IMR-90 (cell line): ENCODE measurements around the gene C11orf97. TPM values are rescaled to one million over a fixed set of nuclear protein-coding genes. Genes with fewer than 3 reads are reported as not detected.

ENCODE experiments used
- ATAC-seq: fragments of 200-7000 bp; cut with Tn5 transposase; 2 replicates; pipeline ENCODE4 v1.9.1; 2020; ENCODE audit warnings: low read depth, mild to moderate bottlenecking, moderate library complexity
- BruUV-seq: library from RNA; stranded (reverse); fragments of 400-500 nt; replicated peaks from 2 replicates; lab custom pipeline; 2021; lab: Mats Ljungman, UMichigan
- CTCF ChIA-PET: fragments of 300-600 bp; formaldehyde crosslinking; extraction: SDS; loops from one replicate; lab custom pipeline; 2021; ENCODE audit warnings: antibody characterized with exemption; lab: Yijun Ruan, JAX
- POLR2A ChIA-PET: fragments of 300-600 bp; sonication (Branson Sonifier 250); formaldehyde crosslinking; loops from one replicate; lab custom pipeline; 2022; ENCODE audit warnings: antibody characterized with exemption; ENCODE audit not compliant: unreplicated experiment; lab: Charles Lee
- DNase-seq: peaks from one replicate; pipeline ENCODE4 v3.0.0; 2013
- H2AFZ ChIP-seq: replicated peaks from 2 replicates; pipeline ENCODE3; 2013; ENCODE audit warnings: low read length, mild to moderate bottlenecking; ENCODE audit not compliant: poor library complexity
- H2AK5ac ChIP-seq: 2 replicates; pipeline ENCODE4 v1.6.1; 2013; ENCODE audit warnings: low read depth, low read length, inconsistent platforms
- H2AK9ac ChIP-seq: replicated peaks from 2 replicates; pipeline ENCODE3; 2013; ENCODE audit warnings: mild to moderate bottlenecking, low read depth, low read length, moderate library complexity; ENCODE audit not compliant: poor library complexity
- H2BK120ac ChIP-seq: 2 replicates; pipeline ENCODE4 v1.6.1; 2013; ENCODE audit warnings: low read depth, low read length, inconsistent platforms
- H2BK15ac ChIP-seq: 3 replicates; pipeline ENCODE4 v1.6.1; 2013; ENCODE audit warnings: low read depth, low read length, inconsistent platforms
- H2BK20ac ChIP-seq: 2 replicates; pipeline ENCODE4 v1.6.1; 2013; ENCODE audit warnings: low read depth, mild to moderate bottlenecking, inconsistent platforms, low read length, moderate library complexity
- H2BK5ac ChIP-seq: 2 replicates; pipeline ENCODE4 v1.6.1; 2013; ENCODE audit warnings: mild to moderate bottlenecking, low read depth, low read length, inconsistent platforms; ENCODE audit not compliant: poor library complexity, severe bottlenecking
- H3K14ac ChIP-seq: replicated peaks from 2 replicates; pipeline ENCODE4 v1.6.1; 2013; ENCODE audit warnings: low read depth, low read length, inconsistent platforms
- H3K18ac ChIP-seq: 2 replicates; pipeline ENCODE4 v1.6.1; 2013; ENCODE audit warnings: low read depth, low read length, control low read depth
- H3K23ac ChIP-seq: 2 replicates; pipeline ENCODE4 v1.6.1; 2013; ENCODE audit warnings: low read depth, low read length, inconsistent platforms
- H3K27ac ChIP-seq: 2 replicates; pipeline ENCODE4 v1.5.1; 2013; ENCODE audit warnings: mild to moderate bottlenecking, control low read depth, low read length; ENCODE audit not compliant: insufficient read depth
- H3K27me3 ChIP-seq: 2 replicates; pipeline ENCODE4 v1.6.1; 2013; ENCODE audit warnings: low read length; ENCODE audit not compliant: control insufficient read depth, insufficient read depth
- H3K36me3 ChIP-seq: 2 replicates; pipeline ENCODE4 v1.6.1; 2013; ENCODE audit warnings: low read length, mixed read lengths; ENCODE audit not compliant: control insufficient read depth, insufficient read depth
- H3K4ac ChIP-seq: 2 replicates; pipeline ENCODE4 v1.6.1; 2013; ENCODE audit warnings: low read depth, low read length, inconsistent platforms
- H3K4me1 ChIP-seq: 2 replicates; pipeline ENCODE4 v1.6.1; 2013; ENCODE audit warnings: low read length, mixed read lengths; ENCODE audit not compliant: control insufficient read depth, insufficient read depth
- H3K4me2 ChIP-seq: 2 replicates; pipeline ENCODE4 v1.6.1; 2013; ENCODE audit warnings: low read depth, mild to moderate bottlenecking, control low read depth, low read length, moderate library complexity
- H3K4me3 ChIP-seq: 2 replicates; pipeline ENCODE4 v1.5.1; 2013; ENCODE audit warnings: low read depth, mild to moderate bottlenecking, control low read depth, low read length, moderate library complexity; ENCODE audit not compliant: insufficient read depth
- H3K56ac ChIP-seq: 2 replicates; pipeline ENCODE4 v1.6.1; 2013; ENCODE audit warnings: low read length, inconsistent platforms; ENCODE audit not compliant: insufficient read depth; ENCODE audit errors: extremely low read depth
- H3K79me1 ChIP-seq, 2 experiments: 2 replicates each; pipeline ENCODE4 v1.6.1; 2013; ENCODE audit warnings: low read length in 2 of 2, inconsistent platforms in 1 of 2, low read depth in 1 of 2
- H3K9ac ChIP-seq: 2 replicates; pipeline ENCODE4 v1.6.1; 2013; ENCODE audit warnings: low read depth, low read length, control low read depth
- H3K9me1 ChIP-seq: 2 replicates; pipeline ENCODE4 v1.6.1; 2013; ENCODE audit warnings: low read length, inconsistent platforms; ENCODE audit not compliant: insufficient read depth
- H3K9me3 ChIP-seq: 2 replicates; pipeline ENCODE4 v1.6.1; 2013; ENCODE audit warnings: low read length; ENCODE audit not compliant: control insufficient read depth, insufficient read depth
- H4K20me1 ChIP-seq: 2 replicates; pipeline ENCODE4 v1.6.1; 2013; ENCODE audit warnings: low read length, inconsistent platforms; ENCODE audit not compliant: insufficient read depth
- H4K5ac ChIP-seq: 2 replicates; pipeline ENCODE4 v1.6.1; 2013; ENCODE audit warnings: mild to moderate bottlenecking, low read depth, low read length, control low read depth
- H4K8ac ChIP-seq, 2 experiments: 2 replicates each; pipeline ENCODE4 v1.6.1; 2013; ENCODE audit warnings: low read depth in 2 of 2, low read length in 2 of 2, control low read depth in 1 of 2, inconsistent platforms in 1 of 2
- H4K91ac ChIP-seq: 2 replicates; pipeline ENCODE4 v1.6.1; 2013; ENCODE audit warnings: low read depth, low read length, inconsistent platforms; ENCODE audit not compliant: insufficient read depth
- BHLHE40 ChIP-seq: fragments of 150-350 bp; IDR thresholded peaks from 2 replicates; pipeline ENCODE4 v1.6.1; 2016; ENCODE audit warnings: mild to moderate bottlenecking, low read depth, low read length
- CEBPB ChIP-seq: IDR thresholded peaks from 2 replicates; pipeline ENCODE4 v1.6.1; 2012; ENCODE audit warnings: low read depth, low read length, improper control_type of control experiment
- CHD1 ChIP-seq: IDR thresholded peaks from 2 replicates; pipeline ENCODE4 v1.6.1; 2012; ENCODE audit warnings: low read depth, low read length, improper control_type of control experiment
- ELK1 ChIP-seq: fragments of 150-350 bp; IDR thresholded peaks from 2 replicates; pipeline ENCODE4 v1.6.1; 2016; ENCODE audit warnings: low read depth, mild to moderate bottlenecking, low read length, moderate library complexity, borderline replicate concordance
- FOS ChIP-seq: fragments of 150-350 bp; IDR thresholded peaks from 2 replicates; pipeline ENCODE4 v1.6.1; 2016; ENCODE audit warnings: low read depth, low read length
- MAFK ChIP-seq: IDR thresholded peaks from 2 replicates; pipeline ENCODE4 v1.6.1; 2012; ENCODE audit warnings: low read depth, low read length, improper control_type of control experiment
- MAZ ChIP-seq: IDR thresholded peaks from 2 replicates; pipeline ENCODE4 v1.6.1; 2012; ENCODE audit warnings: low read depth, mild to moderate bottlenecking, low read length, improper control_type of control experiment, moderate library complexity, borderline replicate concordance
- MXI1 ChIP-seq: IDR thresholded peaks from 2 replicates; pipeline ENCODE4 v1.6.1; 2012; ENCODE audit warnings: low read depth, mild to moderate bottlenecking, low read length, moderate library complexity, borderline replicate concordance
- NFE2L2 ChIP-seq: fragments of 150-350 bp; IDR thresholded peaks from 2 replicates; pipeline ENCODE4 v1.6.1; 2016; ENCODE audit warnings: low read depth, mild to moderate bottlenecking, low read length
- POLR2A ChIP-seq: IDR thresholded peaks from 2 replicates; pipeline ENCODE4 v1.6.1; 2012; ENCODE audit warnings: mild to moderate bottlenecking, low read depth, low read length
- RAD21 ChIP-seq: IDR thresholded peaks from 2 replicates; pipeline ENCODE4 v1.6.1; 2012; ENCODE audit warnings: low read length, improper control_type of control experiment
- RCOR1 ChIP-seq: IDR thresholded peaks from 2 replicates; pipeline ENCODE4 v1.6.1; 2012; ENCODE audit warnings: mild to moderate bottlenecking, low read length, improper control_type of control experiment; ENCODE audit not compliant: insufficient replicate concordance
- RFX5 ChIP-seq: IDR thresholded peaks from 2 replicates; pipeline ENCODE4 v1.8.0; 2012; ENCODE audit warnings: low read depth, mild to moderate bottlenecking, low read length, moderate library complexity
- SMC3 ChIP-seq: fragments of 150-350 bp; IDR thresholded peaks from 2 replicates; pipeline ENCODE4 v1.6.1; 2016; ENCODE audit warnings: low read depth, mild to moderate bottlenecking, antibody characterized with exemption, low read length, moderate library complexity
- USF2 ChIP-seq: fragments of 150-350 bp; IDR thresholded peaks from 2 replicates; pipeline ENCODE4 v1.6.1; 2017; ENCODE audit warnings: mild to moderate bottlenecking, antibody characterized with exemption, low read length, low read depth
- WGBS, 2 experiments: methylation state at CpG; one replicate each; pipeline versions ENCODE4 v1.1.5 to v1.1.7; 2013; ENCODE audit warnings: missing lambda C conversion rate in 2 of 2; ENCODE audit not compliant: insufficient read length in 1 of 2; ENCODE audit errors: extremely low coverage in 2 of 2; 5-methylcytosine and 5-hydroxymethylcytosine counted together
- dilution Hi-C: fragments of 300-500 bp; cut with HindIII; formaldehyde crosslinking; loops from one replicate; pipeline ENCODE4 v1.14.3; 2018; ENCODE audit warnings: low sequenced_read_pairs; ENCODE audit not compliant: unreplicated experiment
- in situ Hi-C: fragments of 300-500 bp; cut with MboI; formaldehyde crosslinking; loops from 3 replicates; pipeline ENCODE4 v1.14.3; 2019; ENCODE audit warnings: low sequenced_read_pairs, inconsistent platforms, mixed read lengths
- intact Hi-C: fragments of 100-400 bp; cut with micrococcal nuclease; formaldehyde crosslinking; loops from 2 replicates; pipeline ENCODE4 v1.10.0; 2022
- polyA plus RNA-seq, 3 experiments: library from polyadenylated mRNA; depleted of rRNA; stranded (reverse); fragments of >200 nt; gene quantifications; 2 replicates each; pipeline ENCODE4 v1.2.3, GENCODE V29; 2012; ENCODE audit warnings: low replicate concordance in 1 of 3
- total RNA-seq: library from RNA; depleted of rRNA; stranded (reverse); fragments of >200 nt; gene quantifications from 2 replicates; pipeline ENCODE4 v1.2.3, GENCODE V29; 2012

The C11orf97 gene
- total and polyA plus RNA-seq, 2 of the 4 experiments (the other 2 are of a cell fraction), result not detected

- POLR2A ChIA-PET, result interaction anchor here (0.7 kb wide), 1 partner anchor 387 kb away, joined by 3 read pairs; no protein-coding TSS in a partner anchor
- no peak for TF ChIP-seq MAFK
- TF ChIP-seq SMC3, result no peak
- TF ChIP-seq RCOR1, result no peak
- no peak for TF ChIP-seq POLR2A
- no peak for TF ChIP-seq NFE2L2
- TF ChIP-seq BHLHE40, result no peak
- TF ChIP-seq CEBPB, result no peak
- no peak for TF ChIP-seq RAD21
- TF ChIP-seq ELK1, result no peak
- no peak for TF ChIP-seq FOS
- TF ChIP-seq CHD1, result no peak
- no peak for TF ChIP-seq MXI1
- TF ChIP-seq MAZ, result no peak
- TF ChIP-seq USF2, result no peak
- no peak for TF ChIP-seq RFX5
These were observed 39.1 kb upstream of the C11orf97 start for GRCh38 chr11:94472916-94473799.

More at GRCh38 chr11:94472916-94473799, 39.1 kb upstream of the C11orf97 start:
- no peaks in the 10 kb centered on the region for H3K4me1 ChIP-seq
- no peak overlapping the region for H3K14ac ChIP-seq
- H3K27me3 ChIP-seq, result no peaks in the 10 kb centered on the region
- H2BK15ac ChIP-seq, result no peak overlapping the region
- H3K4me3 ChIP-seq, result no peak overlapping the region
- no peak overlapping the region for H3K27ac ChIP-seq
- no peak overlapping the region for H4K8ac ChIP-seq
- no peak overlapping the region for H2BK20ac ChIP-seq
- H2BK5ac ChIP-seq, result no peak overlapping the region
- no peak overlapping the region for H3K4ac ChIP-seq
- no peak overlapping the region for H3K23ac ChIP-seq
- H3K9me3 ChIP-seq, result no peaks in the 10 kb centered on the region
- H3K56ac ChIP-seq, result no peak overlapping the region
- H3K79me1 ChIP-seq, result no peaks in the 10 kb centered on the region
- H3K4me2 ChIP-seq, result no peak overlapping the region
- H3K9ac ChIP-seq, result no peak overlapping the region
- intact Hi-C loops (no loop called here), dilution Hi-C loops (no loop called here), in situ Hi-C loops (no loop called here)
- ATAC-seq, result no peak
- WGBS, 2 experiments, result 92% methylated on average over 2 of the region's 3 CpGs; no CpG with 5 or more reads in 1 of the 2 experiments
- CTCF ChIA-PET, result no interaction called here
- no peak overlapping the region for H4K5ac ChIP-seq
- H3K18ac ChIP-seq, result no peak overlapping the region
- BruUV-seq, result no TSS peak
- H3K9me1 ChIP-seq, result no peaks in the 10 kb centered on the region
- no peak overlapping the region for H2AK9ac ChIP-seq
- H2AFZ ChIP-seq, result no peak overlapping the region
- no peak overlapping the region for H2AK5ac ChIP-seq
- peaks cover 4% of the 10 kb centered on the region; the same call in 1 of the 2 replicates for H3K36me3 ChIP-seq
- H2BK120ac ChIP-seq, result no peak overlapping the region
- no peaks in the 10 kb centered on the region for H4K20me1 ChIP-seq
- peak; percentile 10 for DNase-seq
- no peak overlapping the region for H4K91ac ChIP-seq
